Omental fat pad (tissue), 4 donors: ENCODE data around the gene CYP2W1. TPM values are rescaled to one million over a fixed set of nuclear protein-coding genes. Genes with fewer than 3 reads are reported as not detected.
"Not testable (repeated sequence)": the region's sequence is repeated elsewhere in the genome, so short reads cannot be mapped to it uniquely, and the experiment has no call there.

Source experiments
- ATAC-seq: fragments of 150-250 bp; one replicate; pipeline ENCODE4 v1.9.1; 2016; ENCODE audit warnings: mild to moderate bottlenecking, moderate library complexity; ENCODE audit not compliant: low FRiP score
- DNase-seq: peaks from one replicate; pipeline ENCODE4 v3.0.0-alpha.2; 2019; ENCODE audit warnings: low spot score
- CTCF ChIP-seq, 3 donors: fragments of 450-650 bp; IDR thresholded peaks; one replicate each; pipeline ENCODE4 v1.5.1; 2016 to 2017; ENCODE audit warnings: antibody characterized with exemption in 3 of 3, mild to moderate bottlenecking in 3 of 3, moderate library complexity in 2 of 3
- total RNA-seq, 4 donors: library from RNA; depleted of rRNA; stranded (reverse); fragments of >200 nt; gene quantifications; one replicate each; pipeline ENCODE4 v1.1.0, GENCODE V29; 2016

Gene CYP2W1
- total RNA-seq, 4 donors from 2014 or later, result not detected

DNA sequence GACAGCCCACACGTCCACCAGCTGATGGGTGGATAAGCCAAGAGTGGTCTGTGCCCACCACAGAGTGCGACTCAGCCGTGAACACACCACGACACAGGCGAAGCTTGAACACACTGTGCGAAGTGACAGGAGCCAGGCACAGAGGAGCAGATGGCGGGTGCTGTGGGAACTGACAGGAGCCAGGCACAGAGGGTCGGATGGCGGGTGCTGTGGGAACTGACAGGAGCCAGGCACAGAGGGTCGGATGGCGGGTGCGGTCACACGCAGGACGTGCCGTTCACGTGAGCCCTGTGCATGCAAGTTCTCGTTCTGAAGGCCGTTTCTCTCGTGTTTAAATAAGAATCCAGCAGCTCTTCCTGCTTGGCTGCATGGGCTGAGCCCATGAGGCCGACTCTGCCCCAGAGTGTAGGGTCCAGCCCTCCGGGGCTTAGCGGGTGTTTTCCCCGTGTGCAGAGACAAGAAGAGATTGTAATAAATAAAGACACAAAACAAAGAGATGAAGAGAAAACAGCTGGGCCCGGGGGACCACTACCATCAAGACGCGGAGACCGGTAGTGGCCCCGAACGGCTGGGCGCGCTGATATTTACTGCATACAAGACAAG, 22.6 kb upstream of the CYP2W1 start:
- TF ChIP-seq CTCF (IDR thresholded peaks at IDR 0.05), result no peak
- ATAC-seq (no peak), DNase-seq (no peak)

- ATAC-seq, DNase-seq: not testable (repeated sequence)
Observed at GRCh38 chr7:960972-961371, 22.0 kb upstream of the CYP2W1 start.

GRCh38 chr7:961546-962400, 21.2 kb upstream of the CYP2W1 start:
- TF ChIP-seq CTCF (IDR thresholded peaks at IDR 0.05), result no peak
- DNase-seq, result no peak
- no peak for ATAC-seq

DNA sequence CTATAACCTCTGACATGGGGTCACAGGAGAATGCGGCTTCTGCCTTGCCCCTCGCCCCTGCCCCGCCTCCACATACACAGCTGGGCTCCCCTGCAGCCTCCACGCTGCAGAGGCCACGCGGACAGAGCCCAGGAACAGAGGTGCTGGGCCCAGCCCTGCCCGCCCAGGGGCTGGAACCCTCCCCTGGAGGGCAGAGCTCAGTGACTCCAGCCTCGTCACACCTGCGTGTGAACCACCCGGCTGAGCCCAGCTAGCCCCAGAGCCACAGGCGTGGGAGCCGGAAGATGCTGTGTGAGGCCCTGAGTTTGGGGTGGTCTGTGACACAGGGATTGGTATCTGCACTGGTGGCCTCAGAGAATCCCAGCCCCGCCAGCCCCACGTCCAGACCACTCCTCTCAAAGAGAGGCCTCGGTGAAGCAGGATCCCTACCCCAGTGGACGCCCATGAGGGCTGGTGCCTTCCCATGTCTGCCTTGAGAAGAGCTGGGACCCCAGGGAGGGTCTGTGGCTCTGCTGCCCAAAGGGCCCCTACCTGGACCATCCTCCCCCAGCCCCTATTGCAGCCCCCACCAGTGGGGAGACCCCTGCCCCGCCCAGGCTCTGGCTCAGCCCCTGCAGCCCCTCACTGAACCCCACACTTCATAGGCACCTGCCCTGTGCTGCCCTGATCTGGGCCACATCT, 20.4 kb upstream of the CYP2W1 start:
- ATAC-seq (no peak), DNase-seq (no peak)
- no peak for TF ChIP-seq CTCF (IDR thresholded peaks at IDR 0.05)

DNA sequence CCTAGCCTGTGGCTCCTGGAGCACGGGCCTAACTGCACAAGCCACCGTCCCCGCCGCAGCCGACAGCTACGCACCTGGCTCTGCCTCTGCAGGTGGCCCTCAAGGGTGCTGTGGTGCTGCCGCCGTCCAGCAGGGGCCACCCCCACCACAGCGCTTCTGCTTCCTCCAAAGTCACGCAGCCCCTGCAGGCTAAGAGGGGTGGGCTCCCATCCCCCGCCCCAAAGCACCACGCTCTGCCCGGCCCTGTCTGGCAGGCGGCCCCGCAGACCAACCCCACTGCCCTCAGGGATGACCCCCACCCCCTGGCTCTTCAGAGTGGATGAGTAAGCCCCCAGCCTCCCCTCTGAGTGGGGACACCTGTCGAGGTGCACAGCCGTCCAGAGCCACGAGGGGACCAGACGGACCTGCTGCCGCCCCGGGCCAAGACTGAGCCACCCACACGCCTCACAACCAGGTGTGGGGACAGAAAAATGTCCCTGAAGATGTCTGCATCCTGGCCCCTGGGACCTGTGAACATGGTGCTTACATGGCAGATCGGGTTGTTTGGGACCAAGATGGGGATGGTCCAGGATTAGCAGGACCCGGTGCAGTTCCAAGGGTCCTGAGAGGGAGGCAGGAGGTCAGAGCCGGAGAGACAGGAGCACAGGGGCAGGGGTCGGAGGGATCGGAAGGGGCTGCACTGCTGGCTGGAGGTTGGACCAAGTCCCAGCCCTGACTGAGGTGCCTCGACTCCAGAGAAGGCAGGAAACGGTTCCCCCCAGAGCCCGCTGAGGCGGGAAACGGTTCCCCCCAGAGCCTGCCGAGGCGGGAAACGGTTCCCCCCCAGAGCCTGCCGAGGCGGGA, 19.5 kb upstream of the CYP2W1 start:
- TF ChIP-seq CTCF (IDR thresholded peaks at IDR 0.05), result no peak
- ATAC-seq (no peak), DNase-seq (no peak)

- no peak for TF ChIP-seq CTCF (IDR thresholded peaks at IDR 0.05)
- DNase-seq, result no peak
- peak; percentile 41 for ATAC-seq
Observed at GRCh38 chr7:964401-965231, 18.4 kb upstream of the CYP2W1 start.
